GM19025 (cell line): ENCODE data around the gene TFAP2B.

Experiments
- ATAC-seq: cut with Tn5 transposase; IDR thresholded peaks from one replicate; pipeline ENCODE4 v1.9.1; 2021; ENCODE audit warnings: mild to moderate bottlenecking, low read depth, moderate library complexity; ENCODE audit not compliant: unreplicated experiment

The TFAP2B gene

DNA sequence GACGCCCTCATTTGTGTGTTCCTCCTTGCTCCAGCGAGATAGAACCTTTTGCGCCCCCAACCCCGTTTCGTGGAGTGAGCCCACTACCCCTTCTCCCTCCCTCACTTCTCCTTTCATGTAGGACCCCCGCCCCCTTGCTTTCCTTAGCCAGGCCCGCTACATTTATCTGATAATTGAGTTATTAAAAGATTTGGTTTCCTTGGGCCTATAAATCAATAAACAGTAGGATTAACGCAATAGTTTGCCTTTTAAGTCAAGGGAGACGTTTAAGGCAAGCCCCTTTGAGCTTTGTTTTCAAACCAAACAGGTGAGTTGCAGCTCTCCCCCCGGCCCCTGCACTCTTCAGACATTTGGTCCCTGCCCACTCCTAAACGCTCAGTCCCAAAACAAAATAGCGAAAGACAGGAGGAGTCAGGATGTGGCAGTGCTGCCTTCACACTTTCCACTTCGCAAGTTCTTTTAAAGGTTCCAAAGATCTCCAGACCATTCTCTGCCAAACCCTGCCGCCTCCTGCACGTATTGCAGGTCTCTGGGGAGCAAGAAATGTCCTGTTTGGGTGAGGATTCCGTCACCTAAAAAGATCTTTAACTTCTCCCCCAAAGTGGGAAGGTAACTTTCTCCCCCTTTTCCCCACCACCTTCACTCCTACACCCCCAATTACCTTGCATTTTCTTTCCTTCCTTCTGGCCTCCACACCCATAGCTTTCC, 27.6 kb downstream of the TFAP2B start:
- no peak for ATAC-seq

DNA sequence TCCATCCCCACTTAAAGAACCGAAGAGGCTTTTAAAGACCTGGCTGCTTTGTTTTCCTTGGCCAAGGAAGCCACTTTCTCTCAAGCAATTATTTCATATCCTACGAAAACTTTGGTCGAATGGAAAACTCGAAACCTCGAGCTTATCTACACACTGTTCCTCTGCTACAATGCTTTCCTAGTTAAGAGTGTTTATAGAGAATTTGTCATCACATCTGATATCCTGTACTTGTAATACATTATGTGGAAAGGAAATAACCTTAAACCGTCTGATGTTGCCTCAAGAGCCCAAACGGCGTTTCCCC, 28.1 kb downstream of the TFAP2B start:
- no peak for ATAC-seq

DNA sequence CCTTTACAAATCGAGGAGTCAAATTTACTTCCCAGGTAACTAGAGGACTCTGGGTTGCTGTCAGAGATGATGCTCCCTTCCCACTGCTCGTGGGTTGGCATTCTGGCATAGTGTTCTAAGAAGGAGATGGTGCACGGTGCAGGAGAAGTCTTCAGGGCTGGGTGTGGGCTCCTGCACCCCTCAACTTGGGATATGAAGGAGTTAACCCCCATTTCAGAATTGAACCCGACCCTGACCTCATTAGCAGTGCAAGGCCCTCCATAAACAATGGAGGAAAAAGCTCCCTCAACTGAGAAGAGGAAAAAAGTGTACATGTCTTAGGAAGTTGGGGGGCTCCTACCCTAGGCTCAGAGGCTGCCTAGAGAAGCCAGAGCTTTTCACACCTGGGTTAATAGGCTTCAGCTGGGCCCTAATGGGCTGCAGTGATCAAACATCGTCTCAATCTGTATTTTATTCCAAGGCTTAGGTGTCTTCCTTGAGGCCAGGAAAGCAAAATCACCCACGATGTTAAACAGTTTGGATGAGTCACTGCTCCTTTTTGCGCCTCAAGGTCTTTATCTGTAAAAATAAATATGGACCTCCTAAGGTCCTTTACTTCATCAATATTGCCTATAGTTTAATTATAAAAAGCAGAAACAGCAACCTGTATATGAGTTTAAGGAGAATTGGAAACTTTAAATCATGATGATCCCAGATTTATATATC, 29.4 kb downstream of the TFAP2B start:
- ATAC-seq: no peak

DNA sequence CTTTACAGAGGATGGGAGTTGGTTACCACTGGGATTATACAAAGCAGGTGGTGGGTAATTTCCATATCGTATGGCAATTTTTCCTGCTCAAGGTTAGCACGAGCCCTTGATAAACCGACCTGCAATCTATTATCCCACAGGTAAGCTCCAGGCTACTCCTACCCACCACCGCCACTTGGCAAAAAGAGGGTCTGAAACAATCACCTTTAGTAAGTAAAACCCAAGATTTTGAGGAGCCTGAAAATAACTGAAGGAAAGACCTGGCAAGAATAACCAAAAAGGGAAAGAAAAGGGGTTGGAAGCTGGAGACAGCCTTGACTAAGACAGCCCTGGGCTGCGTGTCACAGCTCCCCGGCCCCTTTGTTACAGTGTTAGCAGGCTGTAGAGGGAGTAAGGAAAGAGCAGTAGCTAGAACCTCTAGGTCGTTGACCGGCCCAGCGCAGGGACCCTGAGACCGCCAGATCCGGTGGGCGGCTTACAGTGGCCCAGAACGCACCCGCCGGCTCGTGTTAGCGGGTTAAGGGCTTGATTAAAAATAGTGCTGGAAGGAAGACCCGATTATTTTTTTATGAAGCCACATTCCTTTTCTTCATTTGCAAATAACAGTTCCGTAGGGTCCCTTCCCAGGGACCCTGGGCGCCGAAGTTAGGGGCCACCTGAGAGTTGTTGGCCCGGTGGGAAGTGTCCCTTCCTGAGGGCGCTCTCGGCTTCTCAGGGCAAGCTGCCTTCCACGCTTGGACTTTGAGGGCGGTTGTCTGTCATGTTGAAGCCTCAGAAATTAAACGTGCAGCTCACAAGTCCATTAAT, 30.5 kb downstream of the TFAP2B start:
- no peak for ATAC-seq

DNA sequence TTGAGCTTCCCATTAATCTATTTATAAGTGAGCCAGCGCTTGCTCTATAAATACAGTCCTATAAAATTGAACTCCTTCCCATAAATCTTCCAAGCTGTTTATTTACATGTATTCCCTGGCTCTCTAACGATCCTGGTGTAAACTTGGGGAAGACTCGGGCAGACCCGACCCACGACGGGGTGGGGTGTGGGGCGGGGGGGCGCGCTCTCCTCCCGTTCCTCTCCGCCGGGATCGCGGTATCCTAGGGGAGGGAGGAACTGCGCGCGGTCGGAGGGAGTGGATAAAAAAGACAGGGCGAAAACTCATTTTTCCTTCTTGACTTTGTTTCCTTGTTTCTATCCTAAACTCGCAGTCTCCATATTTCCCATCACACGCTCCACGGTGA, 31.1 kb downstream of the TFAP2B start:
- no peak for ATAC-seq

DNA sequence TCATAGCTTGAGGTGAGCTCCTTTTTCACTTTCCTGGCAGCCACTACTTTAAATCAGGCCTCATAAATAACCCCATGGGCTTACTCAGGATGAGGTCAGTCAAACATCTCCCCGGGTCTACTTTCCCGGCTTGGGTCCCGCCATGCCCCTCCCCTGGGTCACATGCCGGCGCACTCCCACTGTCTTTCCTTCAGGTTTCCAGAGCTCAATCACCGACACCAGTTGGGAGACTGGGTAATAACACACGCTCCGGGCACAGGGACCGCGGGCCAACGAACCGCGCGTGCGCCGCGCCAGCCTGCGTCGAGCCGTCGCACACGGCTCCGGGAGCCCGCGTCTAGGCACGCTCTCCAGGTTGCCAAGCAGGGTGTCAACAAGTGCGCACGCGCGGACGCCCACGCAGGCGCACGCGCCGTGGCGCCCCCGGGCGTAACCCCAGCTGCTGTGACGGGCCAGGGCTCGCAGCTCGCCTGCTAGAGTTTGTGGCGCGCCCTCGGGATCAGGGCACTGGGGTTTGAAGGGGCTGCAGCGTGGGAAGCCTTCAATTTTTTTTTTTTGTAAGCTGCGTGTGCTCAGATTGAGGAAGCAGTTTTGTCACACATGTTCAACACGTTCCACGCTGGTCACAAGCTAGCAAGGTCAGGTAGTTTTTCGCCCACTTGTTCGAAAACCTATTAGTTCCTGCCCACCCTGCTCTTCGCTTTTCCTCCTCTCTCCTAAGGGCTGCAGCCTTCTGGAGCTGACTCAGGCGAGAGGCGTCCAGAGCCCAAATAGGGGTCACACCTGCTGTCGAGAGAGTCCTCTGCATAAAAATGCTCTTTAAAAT, 31.8 kb downstream of the TFAP2B start:
- ATAC-seq: no peak

DNA sequence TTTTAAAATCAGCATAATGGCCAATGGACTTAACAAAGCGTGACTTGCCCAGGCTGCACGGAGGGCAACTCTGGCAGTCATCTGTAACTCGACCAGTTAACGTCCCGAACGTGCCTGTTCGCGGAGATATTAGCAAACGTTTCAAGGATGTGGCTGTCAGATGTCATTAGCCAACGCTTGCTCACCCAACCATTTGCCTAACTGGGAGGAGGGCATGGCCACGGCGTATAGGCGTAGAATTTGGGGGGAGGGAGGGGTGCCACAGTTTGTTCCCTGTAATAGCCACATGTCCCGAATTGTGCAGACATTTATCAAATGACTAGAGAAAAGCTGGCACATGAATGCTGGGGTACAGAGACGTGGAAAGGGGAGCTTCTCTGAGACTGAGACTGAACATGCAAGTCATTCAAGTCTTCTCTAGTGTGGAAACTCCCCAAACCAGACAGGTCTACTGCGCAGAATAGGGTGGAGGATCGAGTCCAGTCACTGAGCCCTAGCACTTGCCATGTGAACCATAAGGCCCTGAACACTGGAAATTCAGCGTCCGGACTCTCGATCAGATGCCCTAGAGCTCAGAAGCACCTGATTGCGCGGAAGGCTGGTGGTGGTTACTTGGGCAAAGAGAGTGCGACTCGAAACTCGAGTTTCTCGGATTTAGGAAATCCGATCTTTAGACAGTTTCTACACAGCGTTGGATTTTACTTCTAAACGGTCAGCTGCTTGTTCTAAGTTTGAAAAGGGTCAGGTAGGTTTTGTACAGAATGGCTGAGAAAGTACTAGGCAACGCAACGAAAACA, 32.6 kb downstream of the TFAP2B start:
- no peak for ATAC-seq

DNA sequence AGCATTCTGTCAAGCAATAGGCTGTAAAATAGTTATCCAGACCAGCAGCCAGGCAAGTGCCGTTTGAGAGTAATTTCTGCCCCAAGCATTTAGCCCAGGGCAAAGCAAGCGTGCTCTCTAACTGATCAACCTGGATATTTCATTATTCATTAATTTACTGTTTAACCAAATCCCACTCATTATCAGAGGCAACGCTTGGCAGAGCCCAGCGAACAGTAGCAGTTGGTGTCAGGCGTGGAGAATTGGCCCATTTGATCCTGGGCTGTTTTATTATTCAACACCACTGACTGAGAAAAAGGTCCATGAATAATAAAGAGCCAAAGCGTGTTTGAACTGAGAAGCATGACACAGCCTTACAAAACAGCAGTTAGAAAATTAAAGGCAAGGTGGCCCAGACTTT, 35.3 kb downstream of the TFAP2B start:
- ATAC-seq: no peak

DNA sequence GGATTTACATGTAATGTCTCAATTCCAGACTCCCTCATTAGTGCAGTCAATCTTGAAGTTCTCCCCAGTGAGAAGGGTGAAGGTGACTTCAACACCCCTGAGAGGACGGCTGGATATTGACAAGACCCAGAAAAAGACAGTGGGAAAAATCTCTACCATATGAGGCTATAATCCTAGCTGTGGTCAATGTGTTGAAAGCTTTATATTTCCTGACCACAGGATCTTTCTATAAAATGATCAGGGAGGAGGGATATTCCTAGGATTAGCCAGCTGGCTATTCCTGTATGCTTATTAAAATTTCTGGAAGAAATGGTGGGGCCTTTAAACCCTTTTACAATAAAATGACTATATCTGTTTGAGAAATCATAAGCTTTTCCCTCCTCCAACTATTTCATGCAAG, 43.0 kb downstream of the TFAP2B start:
- no peak for ATAC-seq

DNA sequence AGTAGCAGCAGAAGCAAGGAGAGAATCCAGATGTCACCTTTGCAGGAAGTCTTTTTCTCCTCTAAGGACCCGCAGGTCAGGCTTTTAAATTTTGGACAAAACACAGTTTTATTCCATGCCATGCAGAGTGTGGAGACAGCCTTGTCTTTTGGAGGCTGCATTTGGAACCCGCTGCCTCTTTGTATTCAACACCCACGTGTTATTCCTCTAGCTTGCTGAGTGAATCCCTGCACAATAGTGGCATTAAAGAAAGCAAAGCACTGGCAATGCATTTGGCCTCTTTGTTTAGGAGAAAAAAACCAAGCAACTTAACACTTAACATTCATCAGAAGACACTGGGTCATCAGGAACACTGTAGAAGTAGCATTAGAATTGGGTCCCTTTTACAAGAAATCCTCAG, 43.5 kb downstream of the TFAP2B start:
- no peak for ATAC-seq

DNA sequence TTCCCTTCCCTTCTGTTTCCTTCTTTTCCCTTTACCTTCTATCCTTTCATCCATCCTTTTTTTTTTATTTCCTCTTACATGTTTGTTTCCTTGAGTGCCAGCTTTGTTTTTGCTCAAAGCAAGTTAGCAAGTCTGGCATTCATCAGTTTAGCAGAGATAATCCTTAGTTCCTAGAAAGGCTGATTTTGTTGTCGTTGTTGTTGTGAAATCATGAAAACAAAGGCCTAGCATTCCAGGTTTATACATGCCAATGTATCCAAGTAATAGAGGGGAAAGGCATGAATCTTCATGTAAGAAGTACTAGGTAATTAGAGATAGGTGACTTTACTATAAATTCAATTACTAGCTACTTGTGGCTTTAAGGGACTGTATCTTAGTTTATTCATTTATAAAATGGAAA, 45.9 kb downstream of the TFAP2B start:
- no peak for ATAC-seq

DNA sequence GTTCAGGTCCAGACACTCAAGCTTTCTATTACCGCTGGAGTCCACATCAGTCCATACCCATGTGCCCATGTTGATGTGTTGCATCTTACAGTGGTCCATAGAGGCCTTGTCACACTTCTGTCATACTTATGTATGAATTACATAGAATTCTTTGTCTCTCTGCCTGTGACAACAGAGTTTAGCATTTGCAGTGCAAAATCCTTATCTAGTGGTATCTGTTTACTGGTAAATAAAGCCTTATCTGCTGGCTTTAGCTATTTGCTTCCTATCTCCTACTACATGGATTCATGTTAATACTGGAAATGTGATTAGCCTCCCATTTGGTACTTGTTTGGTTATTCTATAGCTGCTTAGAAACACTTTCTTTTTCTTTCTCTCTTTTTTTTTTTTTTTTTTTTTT, 49.8 kb downstream of the TFAP2B start:
- ATAC-seq: no peak

DNA sequence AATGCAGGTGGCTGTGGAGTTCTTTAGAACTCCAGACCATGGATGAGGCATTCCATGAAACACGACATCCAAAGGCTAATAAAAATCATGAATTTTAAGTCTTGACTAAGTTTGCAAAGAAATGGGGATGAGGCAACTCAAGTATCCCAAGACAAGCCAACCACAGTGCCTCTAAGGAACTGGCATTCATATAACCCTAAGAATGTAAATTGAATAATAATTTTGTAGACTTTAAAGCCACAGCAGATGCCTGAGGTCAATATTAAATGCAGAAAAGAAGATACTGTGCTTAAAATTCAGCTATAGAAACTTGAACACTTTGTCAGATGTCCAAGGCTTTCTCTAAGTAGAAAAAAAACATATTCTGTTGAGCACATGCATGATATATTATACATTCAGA, 54.5 kb downstream of the TFAP2B start:
- no peak for ATAC-seq

DNA sequence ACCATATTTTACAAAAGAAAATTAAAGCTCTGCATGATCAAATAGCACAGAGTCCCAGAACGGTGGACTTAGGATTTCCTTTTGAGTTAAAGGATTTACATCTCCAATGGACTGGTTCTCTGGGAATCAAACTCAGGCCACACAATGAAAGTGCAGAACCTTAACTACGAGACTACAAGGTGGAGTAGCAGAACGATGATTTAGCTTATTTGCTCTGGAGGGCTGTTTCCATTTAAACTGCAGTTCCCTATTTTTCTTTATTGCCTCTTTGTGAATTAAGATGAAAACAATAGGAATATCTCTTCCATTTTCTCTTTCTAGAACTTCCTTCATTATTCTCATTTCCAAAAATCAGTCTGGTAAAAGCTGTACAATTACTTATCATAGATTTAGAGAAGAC, 65.7 kb downstream of the TFAP2B start:
- no peak for ATAC-seq

DNA sequence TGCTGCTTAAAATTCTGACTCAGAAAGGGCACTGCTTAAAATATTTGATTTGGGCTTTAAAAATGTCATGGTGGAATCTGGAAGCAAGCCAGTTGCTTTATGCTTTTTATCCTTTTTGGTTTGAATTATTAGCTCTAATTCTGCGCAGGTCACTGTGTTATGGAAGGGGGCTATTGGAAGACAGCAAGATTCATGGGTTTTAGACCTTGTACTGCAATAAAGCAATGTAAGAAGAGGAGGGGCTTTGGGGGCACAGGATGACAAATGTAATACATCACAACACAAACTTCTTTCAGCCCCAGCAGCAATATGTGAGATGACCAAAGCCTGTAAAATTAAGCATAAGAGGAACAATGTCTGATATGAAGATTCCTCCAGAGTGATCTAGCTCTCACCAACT, 68.4 kb downstream of the TFAP2B start:
- ATAC-seq: no peak

DNA sequence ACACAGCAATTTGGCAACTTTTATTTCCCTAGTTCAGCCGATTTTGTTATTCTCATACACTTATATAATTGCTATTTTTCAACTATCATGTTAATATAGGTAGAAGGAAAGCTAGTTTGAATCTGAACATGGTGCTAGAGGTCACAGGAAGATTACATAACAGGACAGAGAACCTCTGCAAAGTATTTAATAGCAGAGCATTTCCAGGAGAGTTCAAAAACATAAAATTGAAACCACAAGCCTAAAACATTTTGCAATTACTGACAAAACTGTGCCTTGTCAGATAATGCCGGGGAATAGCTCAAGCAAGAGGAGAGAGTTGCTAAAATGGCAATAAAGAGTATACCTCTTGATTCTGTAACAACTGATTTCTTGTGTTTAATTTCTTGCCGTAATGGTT, 70.8 kb downstream of the TFAP2B start:
- ATAC-seq: no peak

DNA sequence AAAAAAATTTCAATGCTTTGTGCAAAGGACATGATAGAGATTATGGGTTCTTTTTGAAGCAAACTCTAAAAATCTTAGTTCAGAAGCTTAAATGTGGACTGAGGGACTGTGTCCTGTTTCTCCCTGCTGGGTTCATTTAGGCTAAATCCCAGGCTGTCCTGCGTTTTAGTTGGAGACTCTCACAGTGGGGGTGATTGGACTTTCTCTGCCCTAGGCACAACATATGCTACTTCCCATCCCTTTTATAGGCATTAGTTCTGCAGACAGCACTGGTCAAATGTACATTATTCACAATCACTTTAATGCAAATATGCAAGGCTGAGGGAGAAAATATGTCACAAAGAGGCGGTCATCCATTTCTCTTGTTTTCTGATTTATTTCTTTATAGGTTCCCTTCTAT, 71.3 kb downstream of the TFAP2B start:
- ATAC-seq: no peak

DNA sequence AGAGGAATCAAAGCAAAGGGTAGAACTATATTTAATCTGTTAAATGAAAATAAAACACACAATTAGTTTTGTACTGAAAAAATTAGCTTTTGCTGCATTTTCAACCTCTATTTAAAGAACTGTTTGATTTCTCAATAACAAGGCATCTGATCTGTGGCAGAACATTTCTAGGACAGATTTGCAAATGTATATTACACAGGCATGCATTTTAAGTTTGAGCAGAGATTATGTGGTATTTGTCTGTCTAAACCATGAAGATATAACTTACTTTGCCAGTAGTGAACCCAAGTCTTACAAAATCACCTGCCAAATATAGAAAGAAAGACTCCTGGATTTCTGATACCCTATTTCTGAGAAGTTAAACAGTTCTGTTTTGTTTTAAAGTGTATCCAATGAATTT, 71.9 kb downstream of the TFAP2B start:
- ATAC-seq: no peak

DNA sequence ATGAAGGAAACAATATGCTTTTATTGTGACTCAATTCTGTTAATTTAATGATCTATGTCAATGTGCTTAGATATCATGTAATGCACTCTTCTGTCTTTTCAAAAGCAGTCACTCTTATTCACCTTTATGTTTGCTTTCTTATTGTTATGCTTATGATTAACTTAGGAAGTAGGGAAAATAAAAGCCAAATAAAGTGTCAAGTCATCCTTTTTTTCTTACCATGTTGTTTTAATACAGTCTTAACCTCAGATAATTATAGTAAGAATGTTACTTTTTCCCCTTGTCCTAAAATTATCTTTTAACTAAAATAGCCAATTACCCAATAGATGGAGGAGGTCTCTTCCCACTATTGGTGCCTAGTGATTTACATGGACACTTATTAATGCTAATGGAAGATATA, 72.6 kb downstream of the TFAP2B start:
- no peak for ATAC-seq
